ENCODE data around the gene MAN1A2.

GRCh38 chr1:117575586-117576225 is 208.5 kb downstream of the MAN1A2 start:
- TF ChIP-seq CTCF (IDR thresholded peaks at IDR 0.05) (no peak), POLR2A (IDR thresholded peaks at IDR 0.05) (no peak), POLR2AphosphoS5 (IDR thresholded peaks at IDR 0.05) (no peak)

All from prostate gland (tissue), 2 donors.